Left lung (tissue), 10 donors: ENCODE measurements around the gene MAB21L3. TPM values are rescaled to one million over a fixed set of nuclear protein-coding genes. Genes with fewer than 3 reads are reported as not detected.

Experiments
- ATAC-seq: fragments of 200-7000 bp; cut with Tn5 transposase; one replicate; pipeline ENCODE4 v1.9.1; 2020; ENCODE audit warnings: moderate library complexity
- DNase-seq, 4 donors: peaks; one replicate each; pipeline ENCODE4 v3.0.0-alpha.2; 2013 to 2020
- H3K27ac ChIP-seq, 2 donors: fragments of 200-600 bp; sonication (generic) in 1 of 2; one replicate each; pipeline versions ENCODE4 v1.5.0 to v1.8.0; 2020 to 2021
- H3K27me3 ChIP-seq, 2 donors: fragments of 200-600 bp; sonication (generic) in 1 of 2; one replicate each; pipeline versions ENCODE4 v1.5.0 to v1.8.0; 2020 to 2021
- H3K36me3 ChIP-seq, 2 donors: fragments of 200-600 bp; sonication (generic) in 1 of 2; one replicate each; pipeline versions ENCODE4 v1.5.0 to v1.8.0; 2020 to 2021
- H3K4me1 ChIP-seq, 2 donors: fragments of 200-600 bp; one replicate each; pipeline ENCODE4 v1.8.0; 2021
- H3K4me3 ChIP-seq, 2 donors: fragments of 200-600 bp; sonication (generic) in 1 of 2; one replicate each; pipeline versions ENCODE4 v1.5.0 to v1.8.0; 2020 to 2021; ENCODE audit warnings: mild to moderate bottlenecking in 1 of 2
- H3K9me3 ChIP-seq, 2 donors: fragments of 200-600 bp; sonication (generic) in 1 of 2; one replicate each; pipeline versions ENCODE4 v1.5.0 to v1.8.0; 2020 to 2021
- intact Hi-C, 2 donors: fragments of 100-400 bp; cut with DNase I; formaldehyde crosslinking; loops; one replicate each; pipeline versions ENCODE4 v1.11.2 to v1.14.2; 2022
- polyA plus RNA-seq, 6 donors: library from polyadenylated mRNA; unstranded; fragments of 120-200 nt; gene quantifications; one replicate each; pipeline ENCODE4 v1.2.1, GENCODE V29; 2013; ENCODE audit not compliant: insufficient read length in 6 of 6
- total RNA-seq, 2 donors: library from RNA; stranded (reverse); fragmentation: NEBNext Ultra II Directional; extraction: Animal tissue kit (Norgen Biotek cat#: 25700); gene quantifications; one replicate each; pipeline ENCODE4 v1.2.1, GENCODE V29; 2021
- TF ChIP-seq, protein P1 (sequence below), 2 donors: fragments of 200-600 bp; sonication (generic) in 1 of 2; IDR thresholded peaks; one replicate each; pipeline versions ENCODE4 v1.5.0 to v1.8.0; 2021; ENCODE audit warnings: antibody characterized with exemption in 2 of 2
- donor health status: DM: no; HTN: yes; CAD: no.
- donor health status: DM: no; HTN: no; CAD: no.

MAB21L3 gene
- total and polyA plus RNA-seq, 8 donors = 0.06 to 1.3 (median 0.17) TPM; not detected in 4

DNA sequence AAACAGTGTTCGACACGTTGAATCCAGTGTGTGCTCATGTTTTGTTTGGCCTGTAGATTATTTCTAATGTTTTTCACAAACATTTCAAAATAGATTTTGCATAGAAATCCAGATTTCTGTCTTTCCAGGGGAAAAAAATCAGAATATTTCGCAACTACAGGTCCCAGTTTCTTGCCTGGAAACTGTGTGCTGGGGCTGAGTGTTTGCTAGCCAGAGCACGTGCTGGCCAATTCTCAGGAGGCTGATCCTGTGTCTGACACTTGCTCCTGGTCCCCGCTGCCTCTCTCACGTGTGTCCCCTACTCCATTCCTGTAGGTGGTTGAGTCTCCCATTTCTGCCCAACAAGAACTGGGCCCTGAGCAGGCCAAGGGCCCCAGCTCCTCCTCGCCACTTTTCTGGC lies 2.4 kb downstream of the MAB21L3 start:
- Histone ChIP-seq H3K4me1 (peaks cover 6 to 13% of the 10 kb centered on the region in 2 donors), H3K27ac (no peak overlapping the region), H3K36me3 (no peaks in the 10 kb centered on the region), H3K9me3 (no peaks in the 10 kb centered on the region), H3K4me3 (no peak overlapping the region), H3K27me3 (no peaks in the 10 kb centered on the region)
- ATAC-seq = peak; percentile 47
- TF ChIP-seq, protein P1, sequence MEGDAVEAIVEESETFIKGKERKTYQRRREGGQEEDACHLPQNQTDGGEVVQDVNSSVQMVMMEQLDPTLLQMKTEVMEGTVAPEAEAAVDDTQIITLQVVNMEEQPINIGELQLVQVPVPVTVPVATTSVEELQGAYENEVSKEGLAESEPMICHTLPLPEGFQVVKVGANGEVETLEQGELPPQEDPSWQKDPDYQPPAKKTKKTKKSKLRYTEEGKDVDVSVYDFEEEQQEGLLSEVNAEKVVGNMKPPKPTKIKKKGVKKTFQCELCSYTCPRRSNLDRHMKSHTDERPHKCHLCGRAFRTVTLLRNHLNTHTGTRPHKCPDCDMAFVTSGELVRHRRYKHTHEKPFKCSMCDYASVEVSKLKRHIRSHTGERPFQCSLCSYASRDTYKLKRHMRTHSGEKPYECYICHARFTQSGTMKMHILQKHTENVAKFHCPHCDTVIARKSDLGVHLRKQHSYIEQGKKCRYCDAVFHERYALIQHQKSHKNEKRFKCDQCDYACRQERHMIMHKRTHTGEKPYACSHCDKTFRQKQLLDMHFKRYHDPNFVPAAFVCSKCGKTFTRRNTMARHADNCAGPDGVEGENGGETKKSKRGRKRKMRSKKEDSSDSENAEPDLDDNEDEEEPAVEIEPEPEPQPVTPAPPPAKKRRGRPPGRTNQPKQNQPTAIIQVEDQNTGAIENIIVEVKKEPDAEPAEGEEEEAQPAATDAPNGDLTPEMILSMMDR (IDR thresholded peaks at IDR 0.05) = no peak
- DNase-seq = peak in 1 of 4 donors; percentile 56
- intact Hi-C loops = no loop called here

GRCh38 chr1:116115476-116116439 lies 4.6 kb downstream of the MAB21L3 start:
- Histone ChIP-seq H3K4me3 (no peak overlapping the region), H3K27me3 (no peaks in the 10 kb centered on the region), H3K36me3 (no peaks in the 10 kb centered on the region), H3K27ac (no peak overlapping the region), H3K9me3 (no peaks in the 10 kb centered on the region), H3K4me1 (peaks cover 10 to 13% of the 10 kb centered on the region in 2 donors)
- DNase-seq (no peak), ATAC-seq (no peak)
- intact Hi-C loops = no loop called here
- TF ChIP-seq, protein P1 (IDR thresholded peaks at IDR 0.05) = no peak

- TF ChIP-seq, protein P1 (IDR thresholded peaks at IDR 0.05) = no peak
- H3K36me3 ChIP-seq = no peaks in the 10 kb centered on the region
- intact Hi-C loops = no loop called here
- no peaks in the 10 kb centered on the region for H3K27me3 ChIP-seq
- peak; percentile 66 for ATAC-seq
- no peak overlapping the region for H3K4me3 ChIP-seq
- DNase-seq = no peak
- peak overlapping the region in 1 of 2 donors; percentile 39 for H3K27ac ChIP-seq
- H3K4me1 ChIP-seq = peaks cover 0 to 10% of the 10 kb centered on the region in 2 donors
- H3K9me3 ChIP-seq = no peaks in the 10 kb centered on the region
Measured at GRCh38 chr1:116118471-116118870, 7.3 kb downstream of the MAB21L3 start.

GRCh38 chr1:116119876-116120275 lies 8.7 kb downstream of the MAB21L3 start:
- Histone ChIP-seq H3K4me1 (peaks cover 0 to 4% of the 10 kb centered on the region in 2 donors), H3K36me3 (no peaks in the 10 kb centered on the region), H3K4me3 (no peak overlapping the region), H3K27me3 (no peaks in the 10 kb centered on the region), H3K27ac (no peak overlapping the region), H3K9me3 (no peaks in the 10 kb centered on the region)
- DNase-seq (no peak), ATAC-seq (no peak)
- TF ChIP-seq, protein P1 (IDR thresholded peaks at IDR 0.05) = no peak
- intact Hi-C loops = no loop called here
